GM19463 (cell line): ENCODE results near the gene SH3RF1.

Source experiments
- ATAC-seq: cut with Tn5 transposase; IDR thresholded peaks from one replicate; pipeline ENCODE4 v1.9.1; 2021; ENCODE audit warnings: mild to moderate bottlenecking, moderate library complexity; ENCODE audit not compliant: unreplicated experiment

Gene SH3RF1

DNA sequence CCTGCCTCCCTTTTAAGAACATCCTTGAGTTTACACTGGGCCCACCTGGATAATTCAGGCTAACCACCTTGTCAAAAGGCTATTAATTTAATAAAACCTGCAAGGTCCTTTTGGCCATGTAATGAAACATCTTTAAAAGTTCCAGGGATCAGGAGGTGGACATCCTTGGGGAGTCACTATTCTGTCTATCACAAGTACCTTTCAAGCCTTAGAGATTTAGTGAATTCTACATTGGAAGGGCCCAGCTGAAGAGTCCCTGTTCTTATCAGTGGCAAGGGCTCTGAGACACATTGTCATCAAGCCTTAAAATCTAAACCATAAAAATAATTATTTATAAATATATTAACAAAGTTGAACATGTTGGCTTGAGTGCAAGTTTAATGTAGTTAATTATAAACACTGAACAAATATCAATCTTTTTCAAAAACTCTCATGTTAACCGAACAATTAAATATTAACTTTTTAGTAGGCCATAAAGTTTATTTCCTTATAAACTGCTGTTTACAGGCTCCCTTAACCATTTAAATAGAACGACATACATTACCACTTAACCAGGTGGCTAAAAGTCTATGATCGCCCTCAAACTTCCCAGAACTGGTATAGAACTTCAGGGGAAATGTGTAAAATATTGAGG, 156.3 kb downstream of the SH3RF1 start:
- ATAC-seq = no peak

DNA sequence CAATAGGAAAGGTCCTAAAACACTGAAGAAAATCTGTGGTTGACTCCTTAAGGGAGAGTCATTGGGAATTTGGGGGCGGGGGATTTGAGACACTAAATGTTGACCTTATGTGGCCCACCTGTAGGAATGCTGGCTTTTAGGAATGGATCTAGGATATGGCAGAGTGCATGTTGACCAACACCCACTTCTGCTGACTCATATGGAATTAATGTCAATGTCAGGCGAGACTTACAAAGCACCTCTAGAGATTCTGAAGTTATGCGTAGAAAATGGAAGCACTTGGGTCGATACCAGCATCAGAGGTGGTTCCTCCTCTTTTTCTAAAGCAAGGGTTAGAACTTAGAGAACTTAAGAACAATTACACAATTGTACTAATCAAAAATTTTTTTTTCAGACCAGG, 160.1 kb downstream of the SH3RF1 start:
- no peak for ATAC-seq

DNA sequence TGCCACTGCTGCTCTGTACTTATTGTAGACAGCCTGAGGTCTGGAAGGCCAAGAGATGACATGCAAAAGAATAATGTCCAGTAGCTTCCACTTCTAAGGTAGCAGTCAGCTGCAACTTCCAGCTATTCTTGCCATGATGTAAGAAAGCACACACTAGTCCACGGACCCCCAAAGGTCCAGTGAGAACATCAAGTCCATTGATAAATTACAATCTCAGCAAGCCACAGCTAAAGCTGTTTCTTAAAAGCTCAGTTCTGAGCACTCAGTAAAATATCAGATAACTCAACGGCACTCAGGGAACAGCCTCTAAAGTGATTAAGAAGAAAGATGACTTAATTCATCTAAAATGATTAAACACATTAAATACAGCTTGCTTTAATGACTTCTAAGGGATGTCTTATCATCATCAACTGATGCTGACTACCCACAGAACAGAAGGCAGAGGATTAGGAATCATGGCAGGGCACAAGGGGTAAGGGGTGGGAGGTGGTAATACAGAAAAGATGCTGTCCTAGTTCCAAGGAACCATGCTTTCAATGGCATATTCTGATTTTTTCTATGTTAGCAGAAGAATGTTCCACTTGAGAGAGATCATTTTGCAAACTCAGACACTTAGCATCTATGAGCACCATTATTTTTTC, 161.6 kb downstream of the SH3RF1 start:
- no peak for ATAC-seq

DNA sequence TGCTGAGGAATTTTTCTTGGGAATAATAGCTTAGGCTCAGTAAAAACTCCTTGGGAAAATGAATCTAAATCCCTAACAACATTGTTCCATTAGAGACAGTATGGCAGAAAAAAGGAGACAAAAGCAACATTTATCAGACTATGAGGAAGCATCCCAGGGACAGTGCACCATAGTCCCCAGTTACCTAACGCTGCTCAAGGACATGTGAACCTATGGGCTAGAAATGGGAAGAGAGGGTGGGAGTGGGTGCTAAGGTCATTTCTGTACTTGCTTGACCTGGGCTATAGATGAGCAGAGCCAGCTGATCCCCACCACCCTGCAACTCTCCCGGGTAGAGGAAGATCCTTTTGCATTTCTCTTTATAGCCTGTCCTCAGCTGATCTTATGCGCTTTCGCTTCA, 162.5 kb downstream of the SH3RF1 start:
- no peak for ATAC-seq

DNA sequence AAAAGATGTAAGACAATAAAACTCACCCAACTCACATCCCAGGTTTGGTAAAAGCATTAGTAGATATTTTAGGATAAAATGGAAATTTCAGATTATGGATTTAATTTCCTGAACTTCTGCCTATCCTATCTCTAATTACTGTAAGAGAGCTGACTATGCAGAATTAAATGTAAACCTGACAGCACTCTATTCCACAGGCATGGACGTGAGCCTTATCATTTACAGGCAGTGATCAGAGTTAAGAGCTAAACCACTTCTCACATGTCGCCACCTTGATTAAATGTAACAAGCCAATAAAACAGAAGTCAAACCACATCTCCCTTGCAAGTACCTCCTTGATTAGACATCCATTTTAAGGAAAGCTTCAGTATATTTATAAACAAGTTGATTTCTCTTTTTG, 163.2 kb downstream of the SH3RF1 start:
- ATAC-seq = no peak

DNA sequence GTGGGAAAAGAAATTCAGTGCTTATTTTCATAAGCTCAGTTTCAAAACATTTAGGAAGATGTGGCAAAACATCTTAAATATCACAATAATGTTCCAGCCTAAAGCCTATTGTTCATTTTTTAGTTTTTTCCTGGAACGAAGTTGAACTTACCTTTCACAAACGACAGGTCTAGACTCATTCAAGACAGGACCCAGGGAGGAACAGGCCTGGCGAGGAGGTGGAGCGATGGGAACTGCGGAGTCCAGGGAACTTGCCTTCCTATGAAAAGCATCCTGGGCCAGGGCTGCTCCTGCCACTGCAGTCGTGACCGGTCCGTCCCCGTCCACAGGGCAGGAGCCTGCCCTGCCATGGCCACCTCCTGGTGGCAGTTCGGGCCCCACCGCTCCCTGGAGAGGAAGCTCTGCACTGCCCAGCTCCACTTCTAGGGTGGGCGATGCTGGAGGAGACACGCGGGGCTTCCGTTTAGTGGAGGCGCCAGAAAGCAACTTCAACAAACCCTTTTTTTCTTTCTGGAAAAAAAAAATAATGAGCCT, 164.0 kb downstream of the SH3RF1 start:
- no peak for ATAC-seq

DNA sequence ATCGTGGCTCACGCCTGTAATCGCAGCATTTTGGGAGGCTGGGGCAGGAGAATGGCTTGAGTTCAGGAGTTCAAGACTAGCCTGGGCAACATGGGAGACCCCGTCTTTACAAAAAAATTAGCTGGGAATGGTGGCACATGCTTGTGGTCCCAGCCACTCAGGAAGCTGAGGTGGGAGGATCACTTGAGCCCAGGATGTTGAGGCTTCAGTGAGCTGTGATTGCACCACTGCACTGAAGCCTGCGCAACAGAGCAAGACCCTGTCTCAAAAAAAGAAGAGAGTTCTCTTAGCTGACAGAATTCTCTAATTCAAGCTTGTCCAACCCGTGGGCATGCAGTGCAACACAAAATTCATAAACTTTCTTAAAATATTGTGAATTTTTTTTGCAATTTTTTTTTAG, 165.1 kb downstream of the SH3RF1 start:
- no peak for ATAC-seq

DNA sequence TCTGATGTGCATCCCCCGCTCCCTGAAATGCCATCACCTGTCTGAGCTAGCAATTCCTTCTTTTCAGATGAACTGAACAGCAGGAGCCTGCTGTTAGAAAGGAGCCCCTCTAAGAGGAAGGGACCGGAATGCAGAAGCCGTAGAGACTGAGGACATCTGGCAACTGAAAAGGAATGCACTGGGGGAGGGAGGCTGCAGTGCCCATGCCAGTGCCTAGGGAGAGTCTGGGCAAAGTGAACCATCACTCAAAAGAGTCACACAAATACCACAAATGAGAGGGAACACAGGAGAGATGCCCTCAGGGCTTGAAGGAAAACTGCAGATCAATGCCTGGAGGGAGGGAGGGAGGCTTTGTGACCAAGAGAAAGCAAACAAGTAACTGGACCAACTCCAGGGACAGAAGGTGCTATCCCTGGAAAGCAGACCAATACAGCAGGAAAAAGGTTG, 166.8 kb downstream of the SH3RF1 start:
- no peak for ATAC-seq

DNA sequence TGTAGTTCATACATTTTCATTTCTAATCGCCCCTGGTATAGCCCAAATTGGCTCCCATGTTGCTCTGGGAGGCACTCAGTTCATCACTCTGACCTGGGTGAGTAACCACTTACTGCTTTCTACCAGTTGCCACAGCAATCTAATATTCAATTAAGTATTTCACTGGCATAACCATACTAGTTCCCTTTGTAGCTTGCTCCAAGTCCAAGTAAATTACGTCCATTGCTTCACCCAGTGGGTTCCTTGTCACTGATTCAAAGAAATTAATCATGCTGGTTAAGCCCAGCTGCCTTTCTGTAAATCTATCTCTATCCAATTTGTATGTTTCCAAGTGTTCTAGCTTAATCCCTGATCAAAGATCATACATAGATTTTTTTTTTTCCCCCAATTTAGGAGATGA, 168.7 kb downstream of the SH3RF1 start:
- ATAC-seq = no peak

DNA sequence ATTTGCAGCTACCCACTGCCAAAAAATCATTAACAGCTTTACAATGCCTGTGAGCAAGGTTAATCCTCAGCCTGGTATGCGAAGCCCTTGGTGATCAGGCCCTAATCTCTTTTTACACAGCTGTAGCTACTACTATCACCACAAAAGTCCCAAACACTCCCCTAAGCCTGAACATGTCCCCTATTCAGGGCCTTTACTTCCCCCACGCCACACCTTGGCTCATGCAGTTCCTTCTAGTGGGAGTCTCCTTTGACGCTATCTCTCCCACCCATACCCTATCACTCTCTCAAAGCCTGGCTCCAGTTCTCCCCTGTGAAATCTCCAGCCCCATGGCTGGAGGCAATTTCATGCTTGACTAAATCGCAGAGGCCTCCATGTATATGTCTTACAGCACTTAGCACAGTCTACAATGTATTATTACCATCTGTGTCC, 170.1 kb downstream of the SH3RF1 start:
- no peak for ATAC-seq

DNA sequence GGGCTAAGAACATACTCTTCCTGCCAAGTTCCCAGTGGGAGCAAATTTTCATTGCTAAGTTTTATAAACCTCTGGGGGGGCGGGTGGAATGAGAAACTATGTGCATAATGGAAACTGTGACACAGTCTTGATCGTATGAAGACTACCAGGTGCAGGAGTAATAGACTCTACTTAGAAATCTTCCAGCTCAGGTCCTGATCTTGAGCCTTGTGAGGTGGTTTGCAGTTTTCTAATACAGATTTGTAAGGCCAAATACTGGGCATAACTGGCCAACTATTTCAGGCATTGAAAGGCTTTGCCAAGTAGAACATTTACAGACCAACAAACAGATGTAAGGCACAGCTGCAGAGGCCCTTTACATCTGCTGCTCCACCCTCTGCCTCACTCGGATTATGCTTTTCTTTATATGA, 171.0 kb downstream of the SH3RF1 start:
- ATAC-seq = peak; percentile 52

DNA sequence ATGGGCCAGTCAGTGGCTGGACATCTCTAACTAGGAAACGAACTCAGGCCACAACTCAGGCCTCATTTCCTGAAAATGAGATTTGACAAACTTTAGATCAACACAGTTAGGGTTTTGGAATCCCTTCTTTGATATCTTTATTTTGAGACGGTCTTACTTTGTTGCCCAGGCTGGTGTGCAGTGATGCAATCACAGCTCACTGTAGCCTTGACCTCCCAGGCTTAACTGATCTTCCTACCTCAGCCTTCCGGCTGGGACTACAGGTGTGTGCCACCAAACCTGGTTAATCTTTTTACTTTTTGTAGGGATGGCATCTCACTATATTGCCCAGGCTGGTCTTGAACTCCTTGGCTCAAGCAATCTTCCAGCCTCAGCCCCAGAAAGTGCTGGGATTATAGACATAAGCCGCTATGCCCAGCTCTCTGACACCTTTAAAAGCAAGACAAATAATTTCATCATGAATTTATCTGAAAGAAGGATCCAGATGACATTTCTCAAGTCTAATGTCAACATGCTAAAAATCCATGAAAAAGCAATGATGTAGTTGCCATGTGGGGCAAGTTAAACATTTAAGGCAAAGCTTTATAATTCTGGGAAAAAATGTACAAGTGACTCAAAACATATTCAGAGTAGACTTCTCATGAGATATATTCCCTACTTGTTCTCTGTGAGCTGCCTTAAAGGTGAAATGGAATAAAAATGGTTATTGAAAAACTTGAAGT, 171.6 kb downstream of the SH3RF1 start:
- no peak for ATAC-seq

DNA sequence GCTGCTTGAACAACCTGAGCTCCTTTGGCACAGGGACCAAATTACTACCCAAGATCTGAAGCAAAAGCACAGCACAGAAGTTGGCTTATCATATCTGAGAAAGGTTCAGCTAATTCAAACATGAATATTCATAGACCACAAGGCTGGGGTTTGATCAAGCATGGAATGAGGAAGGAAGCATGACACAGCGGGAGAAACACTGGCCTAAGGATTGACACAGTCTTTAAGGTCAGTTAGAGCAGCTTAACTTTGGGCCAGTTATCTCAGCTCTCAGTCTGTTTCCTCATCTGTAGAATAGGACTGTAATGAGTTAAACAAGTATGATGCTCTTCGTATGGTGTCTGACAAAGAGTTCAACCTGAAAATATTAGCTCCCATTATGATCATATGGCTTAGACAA, 172.2 kb downstream of the SH3RF1 start:
- peak; percentile 29 for ATAC-seq

DNA sequence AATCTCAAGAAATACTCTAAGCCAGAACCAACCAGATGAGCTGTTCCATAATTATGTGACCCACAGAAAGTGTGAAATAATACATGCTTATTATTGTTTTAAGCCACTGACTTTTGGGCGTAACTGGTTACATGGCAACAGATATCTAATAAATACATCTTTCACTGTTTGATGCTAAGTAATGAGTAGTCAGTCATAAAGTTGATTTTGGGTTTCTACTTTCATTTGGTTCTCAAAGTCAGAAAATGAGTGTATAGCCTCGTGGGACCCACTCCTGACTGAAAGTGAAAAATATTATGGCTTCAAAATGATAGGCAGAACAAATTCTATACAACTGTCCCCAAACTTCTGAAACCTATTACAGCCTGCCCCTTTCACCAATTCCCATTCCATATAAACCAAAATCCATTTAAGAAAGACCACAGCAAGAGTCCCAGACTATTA, 172.7 kb downstream of the SH3RF1 start:
- ATAC-seq = peak; percentile 34

DNA sequence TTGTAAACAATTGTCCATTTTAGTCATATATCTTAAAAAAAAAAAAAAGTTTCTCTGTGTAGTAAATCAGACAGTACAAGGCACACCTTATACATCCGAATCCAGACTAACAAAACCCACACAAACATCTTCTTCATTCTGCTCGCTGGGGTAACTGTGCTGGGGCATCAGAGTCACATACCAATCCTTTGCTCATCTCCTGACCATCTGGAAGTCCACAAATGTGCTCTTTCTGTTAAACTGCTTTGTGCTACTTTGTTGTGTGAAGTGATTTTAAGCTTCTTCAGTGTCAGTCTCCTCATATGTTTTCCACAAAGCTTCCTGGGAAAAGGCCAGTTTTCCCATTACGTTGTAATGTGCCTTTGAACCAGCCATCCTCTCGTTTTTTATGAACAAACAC, 174.5 kb downstream of the SH3RF1 start:
- no peak for ATAC-seq

DNA sequence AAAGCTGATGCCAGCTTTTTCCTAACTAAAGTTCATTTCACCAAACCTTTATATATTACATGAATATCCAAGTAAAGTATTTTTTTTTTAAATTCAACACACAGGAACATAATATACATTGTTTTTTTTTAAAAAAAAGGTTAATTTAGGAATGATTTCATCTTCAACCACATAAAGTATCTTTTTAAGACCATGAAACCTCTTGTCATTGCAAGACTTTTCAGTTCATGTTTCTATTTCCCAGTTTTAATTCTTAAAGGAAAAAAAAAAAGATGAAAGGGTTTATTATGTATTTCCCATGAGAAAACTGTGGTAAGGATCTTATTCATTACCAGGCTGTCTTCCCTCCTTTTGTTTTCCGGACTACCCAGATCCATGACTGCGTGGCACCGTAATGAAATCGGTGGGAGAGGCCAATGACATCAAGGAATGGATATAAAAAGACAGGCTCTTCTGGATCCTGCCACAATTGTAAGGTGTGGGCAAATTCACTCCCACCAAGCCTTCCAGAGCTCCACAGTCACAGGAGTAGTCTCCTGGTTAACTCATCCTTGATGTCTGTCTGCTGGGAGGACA, 176.0 kb downstream of the SH3RF1 start:
- ATAC-seq = no peak

DNA sequence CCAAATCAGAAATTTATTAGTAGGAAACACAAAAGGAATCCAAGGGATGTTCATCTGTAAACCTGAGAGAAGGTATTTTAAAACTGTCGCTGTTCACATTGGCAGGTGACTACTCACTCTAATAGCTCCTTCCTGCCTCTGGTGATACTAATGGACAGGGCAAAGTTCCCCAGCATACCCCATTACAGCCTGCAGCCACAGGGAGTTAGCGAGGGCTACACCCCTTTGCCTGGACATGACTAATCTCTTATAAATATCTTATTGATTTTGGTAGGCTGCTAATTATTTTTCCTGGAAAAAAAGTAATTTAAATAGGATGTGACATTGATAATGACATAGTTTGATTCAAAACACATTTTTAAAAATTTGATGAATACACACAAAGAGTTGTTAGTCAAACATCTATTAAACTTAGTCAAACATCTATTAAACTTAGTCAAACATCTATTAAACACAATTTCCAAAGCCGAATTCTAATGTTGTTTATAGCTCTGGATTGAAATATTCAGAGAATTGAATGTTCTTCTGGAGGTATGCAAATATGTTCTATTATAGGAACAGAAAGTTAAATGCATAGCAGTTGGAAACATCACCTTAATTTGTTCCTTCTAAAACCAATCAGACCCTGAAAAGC, 177.8 kb downstream of the SH3RF1 start:
- ATAC-seq = no peak

DNA sequence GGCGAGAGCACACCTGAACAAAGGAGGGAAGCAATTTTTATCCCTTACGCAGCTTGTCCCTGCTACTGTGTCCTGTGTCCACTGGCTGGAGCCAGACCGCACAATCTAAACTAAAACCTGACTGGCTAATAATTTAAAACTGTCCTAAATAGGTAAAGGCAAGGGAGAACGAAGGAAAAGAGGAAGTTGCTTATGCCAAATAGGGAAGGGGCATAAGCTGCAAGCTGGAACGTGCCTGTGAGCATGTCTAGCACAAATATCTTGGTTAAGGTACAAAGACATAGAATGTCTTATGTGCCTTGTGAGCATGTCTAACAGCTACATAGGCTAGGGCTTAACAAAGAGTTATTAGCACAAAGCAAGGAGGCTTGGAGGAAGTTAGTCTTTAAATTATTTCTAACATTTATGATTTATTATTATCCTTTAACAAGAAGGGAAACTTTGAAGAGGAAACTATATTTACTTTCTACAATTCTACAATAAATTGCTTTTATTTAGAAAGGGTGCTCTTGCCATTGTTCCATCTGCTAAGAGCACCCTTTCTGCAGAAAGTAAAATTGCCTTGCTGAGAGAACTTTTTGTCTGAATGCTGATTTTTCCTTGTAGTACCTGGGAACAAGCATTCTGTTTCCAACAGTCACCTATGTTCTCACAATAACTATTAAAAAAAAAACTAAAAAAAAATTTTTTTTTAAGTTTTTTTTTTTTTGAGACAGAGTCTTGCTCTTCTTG, 180.1 kb downstream of the SH3RF1 start:
- no peak for ATAC-seq

DNA sequence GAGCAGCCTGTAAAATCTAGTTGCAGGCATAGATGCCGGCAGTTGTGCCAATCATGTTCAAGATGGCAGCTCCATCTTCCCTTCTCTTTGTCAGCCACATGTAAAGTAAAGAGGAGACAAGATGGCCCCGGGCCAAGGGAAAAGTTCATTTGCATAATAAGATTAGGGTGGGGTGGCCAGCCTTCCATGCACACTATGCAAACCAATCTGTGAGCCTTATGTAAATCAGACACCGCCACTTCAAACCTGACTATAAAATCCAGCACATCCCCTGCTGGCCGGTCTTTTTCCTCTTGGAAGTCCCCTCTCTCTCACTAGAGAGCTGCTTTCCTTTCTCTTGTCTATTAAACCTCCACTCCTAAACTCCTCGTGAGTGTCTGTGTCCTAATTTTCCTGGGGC, 181.8 kb downstream of the SH3RF1 start:
- ATAC-seq = no peak

DNA sequence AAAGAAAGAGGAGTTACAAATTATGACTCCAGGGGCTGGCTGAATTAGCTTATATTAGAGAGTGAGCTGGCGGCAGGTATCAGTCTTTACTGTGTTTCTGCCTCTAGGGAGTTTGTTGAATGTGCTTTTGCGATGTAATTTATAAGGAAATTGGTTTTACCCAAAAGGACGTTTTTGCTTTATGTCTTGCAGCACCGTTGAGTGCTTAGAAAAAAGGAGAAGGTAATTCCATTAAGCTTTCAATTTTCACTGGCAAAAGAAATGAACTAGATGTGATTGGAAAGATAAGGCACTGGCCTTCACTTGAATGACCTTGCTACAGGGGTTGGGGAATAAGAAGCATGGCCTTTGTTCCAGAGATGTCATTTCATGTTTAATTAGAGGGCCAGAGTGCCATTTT, 185.8 kb downstream of the SH3RF1 start:
- ATAC-seq = no peak
